ENCODE results near the gene GMCL2.
"Not testable (repeated sequence)": the region's sequence is repeated elsewhere in the genome, so short reads cannot be mapped to it uniquely, and the experiment has no call there.

GRCh38 chr5:178229111-178229510 is 41.9 kb upstream of the GMCL2 start:
- not testable (repeated sequence) for TF ChIP-seq EZH2phosphoT487 (IDR thresholded peaks at IDR 0.05; ENCODE audit: unreplicated experiment); CTCF (conservative IDR thresholded peaks at IDR 0.05; ENCODE audit: low read depth in 2 of 2); REST (IDR thresholded peaks at IDR 0.05; ENCODE audit: unreplicated experiment); POLR2AphosphoS5 (IDR thresholded peaks at IDR 0.05; ENCODE audit: low read depth); EZH2 (IDR thresholded peaks at IDR 0.05; ENCODE audit: low read depth, unreplicated experiment); ZNF114 (CRISPR knock-in tag; IDR thresholded peaks at IDR 0.05); ZNF331 (CRISPR knock-in tag; IDR thresholded peaks at IDR 0.05; ENCODE audit: low read depth); CREB1 (CRISPR knock-in tag; IDR thresholded peaks at IDR 0.05; ENCODE audit: low read depth); JUNB (IDR thresholded peaks at IDR 0.05; ENCODE audit: unreplicated experiment); NANOG (IDR thresholded peaks at IDR 0.05; ENCODE audit: borderline replicate concordance); ETS1 (IDR thresholded peaks at IDR 0.05); ZNF462 (CRISPR knock-in tag; IDR thresholded peaks at IDR 0.05); STAT1 (IDR thresholded peaks at IDR 0.05; ENCODE audit: unreplicated experiment)

Measured in GM23338 (cell line).